ENCODE data around the gene EGF. TPM values are rescaled to one million over a fixed set of nuclear protein-coding genes. Genes with fewer than 3 reads are reported as not detected.

EGF gene
- total RNA-seq, 1 donor from 2014 or later: 24.5 TPM

Small RNA genes within 50 kb of the gene (small RNA-seq; reads per million reads assigned to genes)
- not detected for gene RNU6-35P

Other genes starting within 250 kb of the EGF start
- 14.6 TPM for gene CASP6, start 209.4 kb upstream of the EGF start, total RNA-seq
- gene PLA2G12A, start 182.8 kb upstream of the EGF start, total RNA-seq: 5.2 TPM
- 5.7 TPM for gene CFI, start 110.9 kb upstream of the EGF start, total RNA-seq
- 4.7 TPM for gene GAR1, start 97.1 kb upstream of the EGF start, total RNA-seq
- under 0.01 TPM for gene RRH, start 84.9 kb upstream of the EGF start, total RNA-seq
- gene LRIT3, start 64.8 kb upstream of the EGF start, total RNA-seq: under 0.01 TPM

Measured in skeletal muscle tissue (tissue), 2 donors.